ENCODE results near the gene JADE2. TPM values are rescaled to one million over a fixed set of nuclear protein-coding genes. Genes with fewer than 3 reads are reported as not detected.

Gene JADE2
- polyA plus RNA-seq, 2 of the 4 experiments (the other 2 are of a cell fraction) = 24.0 to 27.1 TPM

DNA sequence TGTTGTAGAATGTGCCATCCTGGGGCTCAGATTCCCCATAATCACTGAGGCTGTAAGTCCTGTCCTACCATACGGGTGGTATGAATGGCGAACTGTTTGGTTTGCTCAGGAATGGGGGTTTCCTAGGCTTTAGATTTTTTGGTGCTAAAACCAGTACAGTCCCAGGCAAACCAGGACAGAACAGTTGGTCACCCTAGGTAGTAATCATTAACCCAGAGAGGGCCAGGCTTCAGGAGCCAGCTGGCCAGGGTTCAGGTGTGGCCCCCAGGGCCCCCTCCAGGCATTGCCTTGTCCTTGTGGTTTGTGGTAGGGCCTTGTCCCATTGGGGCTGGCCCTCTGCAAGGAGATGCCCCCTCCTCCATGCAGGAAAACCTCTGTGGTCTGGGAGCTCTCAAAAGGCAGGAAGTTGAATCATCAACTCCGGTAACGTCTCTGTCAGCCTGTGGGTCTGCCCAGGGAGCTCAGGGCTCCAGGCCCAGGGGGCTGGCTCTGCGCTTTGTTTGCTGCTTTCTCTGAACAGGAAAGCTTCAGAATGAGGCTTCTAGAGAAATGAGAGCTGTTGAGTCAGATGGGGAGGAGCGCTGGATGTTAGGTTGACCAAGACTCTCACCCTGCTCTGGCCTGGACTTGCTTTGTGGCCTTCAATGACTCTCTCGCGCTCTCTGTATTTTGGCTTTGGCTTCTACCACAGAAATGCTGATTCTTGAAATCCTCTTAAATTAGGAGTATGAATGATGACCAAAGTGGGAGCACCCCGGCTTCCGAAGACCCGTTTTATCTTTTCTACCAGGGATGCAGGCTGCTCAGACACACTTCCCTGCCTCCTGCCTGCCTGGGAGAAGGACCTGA is 22.2 kb upstream of the JADE2 start (continued):
- TF ChIP-seq, protein P1, sequence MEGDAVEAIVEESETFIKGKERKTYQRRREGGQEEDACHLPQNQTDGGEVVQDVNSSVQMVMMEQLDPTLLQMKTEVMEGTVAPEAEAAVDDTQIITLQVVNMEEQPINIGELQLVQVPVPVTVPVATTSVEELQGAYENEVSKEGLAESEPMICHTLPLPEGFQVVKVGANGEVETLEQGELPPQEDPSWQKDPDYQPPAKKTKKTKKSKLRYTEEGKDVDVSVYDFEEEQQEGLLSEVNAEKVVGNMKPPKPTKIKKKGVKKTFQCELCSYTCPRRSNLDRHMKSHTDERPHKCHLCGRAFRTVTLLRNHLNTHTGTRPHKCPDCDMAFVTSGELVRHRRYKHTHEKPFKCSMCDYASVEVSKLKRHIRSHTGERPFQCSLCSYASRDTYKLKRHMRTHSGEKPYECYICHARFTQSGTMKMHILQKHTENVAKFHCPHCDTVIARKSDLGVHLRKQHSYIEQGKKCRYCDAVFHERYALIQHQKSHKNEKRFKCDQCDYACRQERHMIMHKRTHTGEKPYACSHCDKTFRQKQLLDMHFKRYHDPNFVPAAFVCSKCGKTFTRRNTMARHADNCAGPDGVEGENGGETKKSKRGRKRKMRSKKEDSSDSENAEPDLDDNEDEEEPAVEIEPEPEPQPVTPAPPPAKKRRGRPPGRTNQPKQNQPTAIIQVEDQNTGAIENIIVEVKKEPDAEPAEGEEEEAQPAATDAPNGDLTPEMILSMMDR (IDR thresholded peaks at IDR 0.05) = no peak
- TF ChIP-seq ZNF302 (CRISPR knock-in tag; IDR thresholded peaks at IDR 0.05) = no peak
- no peak for TF ChIP-seq CBX2 (IDR thresholded peaks at IDR 0.05; ENCODE audit: borderline replicate concordance, low read depth)
- TF ChIP-seq RAD21 (conservative IDR thresholded peaks at IDR 0.05 in 1 of 2, IDR thresholded peaks at IDR 0.05 in 1 of 2) = peak; percentile 35 to 36; a peak in 3 of 5 replicates
- TF ChIP-seq CEBPB (IDR thresholded peaks at IDR 0.05) = no peak
- TF ChIP-seq NFE2L2 (conservative IDR thresholded peaks at IDR 0.05; ENCODE audit: low read length) = no peak
- TF ChIP-seq, protein P2, sequence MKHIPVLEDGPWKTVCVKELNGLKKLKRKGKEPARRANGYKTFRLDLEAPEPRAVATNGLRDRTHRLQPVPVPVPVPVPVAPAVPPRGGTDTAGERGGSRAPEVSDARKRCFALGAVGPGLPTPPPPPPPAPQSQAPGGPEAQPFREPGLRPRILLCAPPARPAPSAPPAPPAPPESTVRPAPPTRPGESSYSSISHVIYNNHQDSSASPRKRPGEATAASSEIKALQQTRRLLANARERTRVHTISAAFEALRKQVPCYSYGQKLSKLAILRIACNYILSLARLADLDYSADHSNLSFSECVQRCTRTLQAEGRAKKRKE (CRISPR knock-in tag; IDR thresholded peaks at IDR 0.05; ENCODE audit: low read depth) = peak; percentile 59; the same call in 1 of the 2 replicates
- TF ChIP-seq CBX8 (IDR thresholded peaks at IDR 0.05) = no peak
- peak; percentile 15; the same call in 1 of the 2 replicates for TF ChIP-seq POLR2A (IDR thresholded peaks at IDR 0.05; ENCODE audit: low read length)
- peak; percentile 42; the same call in 1 of the 2 replicates for TF ChIP-seq GATA3 (IDR thresholded peaks at IDR 0.05; ENCODE audit: borderline replicate concordance)
- no peak for TF ChIP-seq HOXB13 (CRISPR knock-in tag; IDR thresholded peaks at IDR 0.05; ENCODE audit: low read depth)
- no peak for TF ChIP-seq HDAC2 (IDR thresholded peaks at IDR 0.05)

DNA sequence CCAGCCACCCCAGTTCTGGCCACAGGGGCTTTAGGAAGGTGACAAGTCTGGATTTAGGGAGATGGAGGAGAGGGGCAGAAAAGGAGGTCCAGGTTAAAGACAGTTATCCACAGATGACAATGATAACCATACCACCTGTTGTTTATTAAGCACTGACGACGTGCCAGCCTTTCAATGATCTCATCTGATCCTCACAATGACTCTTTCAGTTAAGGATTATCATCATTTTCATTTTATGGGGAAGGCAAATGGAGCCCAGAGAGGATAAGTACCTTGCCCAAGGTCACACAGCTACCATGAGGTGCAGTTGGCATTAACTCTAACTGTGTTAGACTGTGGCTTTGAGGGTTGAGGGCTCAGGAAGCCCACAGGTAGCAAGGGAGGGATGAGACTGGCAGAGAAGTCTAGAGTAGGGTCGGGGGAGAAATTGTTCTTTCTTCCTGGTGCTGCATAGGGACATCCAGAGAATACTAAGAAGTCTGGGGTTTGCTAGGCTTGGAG is 21.5 kb upstream of the JADE2 start:
- POLR2A ChIA-PET = interaction anchor here (0.6 to 2.5 kb wide), 9 partner anchors 19 to 156 kb away, joined by 3 to 41 read pairs (median 5); partner anchors contain the start of genes CDKN2AIPNL, JADE2 and UBE2B
- Histone ChIP-seq H3K9me3 (no peaks in the 10 kb centered on the region), H3K27ac (peak overlapping the region; percentile 93 to 94), H3K4me2 (peak overlapping the region; percentile 58), H3K4me3 (no peak overlapping the region), H3K4me1 (peaks cover 66% of the 10 kb centered on the region)
- TF ChIP-seq MYC (IDR thresholded peaks at IDR 0.05; ENCODE audit: borderline replicate concordance, low read length) (no peak), EHMT2 (IDR thresholded peaks at IDR 0.05; ENCODE audit: low read depth) (no peak), KDM5A (IDR thresholded peaks at IDR 0.05) (no peak), HDAC2 (IDR thresholded peaks at IDR 0.05) (no peak), HOXB5 (CRISPR knock-in tag; IDR thresholded peaks at IDR 0.05) (no peak), GATA3 (IDR thresholded peaks at IDR 0.05; ENCODE audit: borderline replicate concordance) (no peak), CBX2 (IDR thresholded peaks at IDR 0.05; ENCODE audit: borderline replicate concordance, low read depth) (no peak), POLR2AphosphoS2 (conservative IDR thresholded peaks at IDR 0.05; ENCODE audit: low read length) (no peak), EP300 (IDR thresholded peaks at IDR 0.05) (no peak), HEYL (CRISPR knock-in tag; IDR thresholded peaks at IDR 0.05) (no peak), NR3C1 (IDR thresholded peaks at IDR 0.05) (no peak), TP53 (CRISPR knock-in tag; IDR thresholded peaks at IDR 0.05) (no peak), FOSL2 (IDR thresholded peaks at IDR 0.05) (no peak), FOSL2 (CRISPR knock-in tag; IDR thresholded peaks at IDR 0.05) (no peak), RNF2 (IDR thresholded peaks at IDR 0.05; ENCODE audit: borderline replicate concordance, low read depth) (no peak)
- TF ChIP-seq, protein P3, sequence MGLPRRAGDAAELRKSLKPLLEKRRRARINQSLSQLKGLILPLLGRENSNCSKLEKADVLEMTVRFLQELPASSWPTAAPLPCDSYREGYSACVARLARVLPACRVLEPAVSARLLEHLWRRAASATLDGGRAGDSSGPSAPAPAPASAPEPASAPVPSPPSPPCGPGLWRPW (IDR thresholded peaks at IDR 0.05) = no peak
- TF ChIP-seq, protein P4, sequence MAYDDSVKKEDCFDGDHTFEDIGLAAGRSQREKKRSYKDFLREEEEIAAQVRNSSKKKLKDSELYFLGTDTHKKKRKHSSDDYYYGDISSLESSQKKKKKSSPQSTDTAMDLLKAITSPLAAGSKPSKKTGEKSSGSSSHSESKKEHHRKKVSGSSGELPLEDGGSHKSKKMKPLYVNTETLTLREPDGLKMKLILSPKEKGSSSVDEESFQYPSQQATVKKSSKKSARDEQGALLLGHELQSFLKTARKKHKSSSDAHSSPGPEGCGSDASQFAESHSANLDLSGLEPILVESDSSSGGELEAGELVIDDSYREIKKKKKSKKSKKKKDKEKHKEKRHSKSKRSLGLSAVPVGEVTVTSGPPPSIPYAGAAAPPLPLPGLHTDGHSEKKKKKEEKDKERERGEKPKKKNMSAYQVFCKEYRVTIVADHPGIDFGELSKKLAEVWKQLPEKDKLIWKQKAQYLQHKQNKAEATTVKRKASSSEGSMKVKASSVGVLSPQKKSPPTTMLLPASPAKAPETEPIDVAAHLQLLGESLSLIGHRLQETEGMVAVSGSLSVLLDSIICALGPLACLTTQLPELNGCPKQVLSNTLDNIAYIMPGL (CRISPR knock-in tag; IDR thresholded peaks at IDR 0.05; ENCODE audit: borderline replicate concordance) = no peak
- TF ChIP-seq, protein P1 (IDR thresholded peaks at IDR 0.05) = no peak
- ATAC-seq = no peak
- CTCF ChIA-PET = interaction anchor here (0.6 to 4.2 kb wide), 4 partner anchors 10 to 93 kb away, joined by 3 to 24 read pairs (median 4); partner anchors contain the start of gene CDKN2AIPNL
- no peak for DNase-seq (ENCODE audit: low read depth in 1 of 2, low spot score in 1 of 2)
- 81% methylated on average over 3 of the region's 3 CpGs for WGBS (ENCODE audit: missing lambda C conversion rate)
- FAIRE-seq = no peak

All from A549 (cell line).